Lower lobe of right lung (tissue), 2 donors: ENCODE results near the gene APOLD1. TPM values are rescaled to one million over a fixed set of nuclear protein-coding genes. Genes with fewer than 3 reads are reported as not detected.

ENCODE experiments used
- ATAC-seq, 2 donors: fragments of 200-7000 bp; cut with Tn5 transposase; one replicate each; pipeline ENCODE4 v1.9.1; 2020 to 2022; ENCODE audit warnings: mild to moderate bottlenecking in 2 of 2, moderate library complexity in 2 of 2
- DNase-seq: peaks from one replicate; pipeline ENCODE4 v3.0.0-alpha.2; 2020
- H3K27ac ChIP-seq: fragments of 200-600 bp; one replicate; pipeline ENCODE4 v1.8.0; 2022
- H3K27me3 ChIP-seq: fragments of 200-600 bp; one replicate; pipeline ENCODE4 v1.8.0; 2022; ENCODE audit warnings: low read depth
- H3K36me3 ChIP-seq: fragments of 200-600 bp; one replicate; pipeline ENCODE4 v1.8.0; 2022; ENCODE audit warnings: mild to moderate bottlenecking
- H3K4me1 ChIP-seq: fragments of 200-600 bp; one replicate; pipeline ENCODE4 v1.8.0; 2022
- H3K4me3 ChIP-seq: fragments of 200-600 bp; one replicate; pipeline ENCODE4 v1.8.0; 2022; ENCODE audit warnings: mild to moderate bottlenecking
- H3K9me3 ChIP-seq: fragments of 200-600 bp; one replicate; pipeline ENCODE4 v1.8.0; 2022
- CTCF ChIP-seq: fragments of 200-600 bp; IDR thresholded peaks from one replicate; pipeline ENCODE4 v1.8.0; 2022; ENCODE audit warnings: antibody characterized with exemption, mild to moderate bottlenecking
- intact Hi-C: fragments of 100-400 bp; cut with DNase I; formaldehyde crosslinking; loops from one replicate; pipeline ENCODE4 v1.11.0; 2022
- total RNA-seq: library from RNA; stranded (reverse); fragmentation: NEBNext Ultra II Directional; extraction: Animal tissue kit (Norgen Biotek cat#: 25700); gene quantifications from one replicate; pipeline ENCODE4 v1.2.1, GENCODE V29; 2021
- donor health status: DM: no; HTN: yes; CAD: no; lungs with severe emphysema.

Gene APOLD1
- total RNA-seq, 1 donor from 2014 or later = 11.0 TPM

GRCh38 chr12:12792421-12792820 lies 7.0 kb downstream of the APOLD1 start:
- no peak for TF ChIP-seq CTCF

GRCh38 chr12:12794686-12795085 lies 9.2 kb downstream of the APOLD1 start:
- DNase-seq = no peak
- H3K4me1 ChIP-seq = no peaks in the 10 kb centered on the region
- no peak overlapping the region for H3K4me3 ChIP-seq
- TF ChIP-seq CTCF = no peak
- H3K27ac ChIP-seq = no peak overlapping the region
- H3K27me3 ChIP-seq = no peaks in the 10 kb centered on the region
- no peaks in the 10 kb centered on the region for H3K9me3 ChIP-seq
- no peaks in the 10 kb centered on the region for H3K36me3 ChIP-seq
- intact Hi-C loops = no loop called here
- ATAC-seq = no peak

More at GRCh38 chr12:12792421-12792820, 7.0 kb downstream of the APOLD1 start:
- no peaks in the 10 kb centered on the region for H3K9me3 ChIP-seq
- ATAC-seq = no peak
- H3K4me1 ChIP-seq = peaks cover 20% of the 10 kb centered on the region
- H3K4me3 ChIP-seq = no peak overlapping the region
- no peaks in the 10 kb centered on the region for H3K36me3 ChIP-seq
- intact Hi-C loops = no loop called here
- H3K27ac ChIP-seq = no peak overlapping the region
- no peak for DNase-seq
- no peaks in the 10 kb centered on the region for H3K27me3 ChIP-seq

GRCh38 chr12:12796171-12796570 lies 10.7 kb downstream of the APOLD1 start:
- no peaks in the 10 kb centered on the region for H3K27me3 ChIP-seq
- no peak for ATAC-seq
- H3K4me1 ChIP-seq = no peaks in the 10 kb centered on the region
- no peak overlapping the region for H3K4me3 ChIP-seq
- H3K9me3 ChIP-seq = no peaks in the 10 kb centered on the region
- no peak for TF ChIP-seq CTCF
- H3K27ac ChIP-seq = no peak overlapping the region
- no peaks in the 10 kb centered on the region for H3K36me3 ChIP-seq
- intact Hi-C loops = no loop called here
- no peak for DNase-seq

- H3K27me3 ChIP-seq = no peaks in the 10 kb centered on the region
- no peaks in the 10 kb centered on the region for H3K4me1 ChIP-seq
- H3K9me3 ChIP-seq = no peaks in the 10 kb centered on the region
- intact Hi-C loops = no loop called here
- no peak overlapping the region for H3K4me3 ChIP-seq
- ATAC-seq (no peak), DNase-seq (no peak)
- H3K36me3 ChIP-seq = no peaks in the 10 kb centered on the region
- no peak overlapping the region for H3K27ac ChIP-seq
- no peak for TF ChIP-seq CTCF
Observed at GRCh38 chr12:12796928-12797793, 11.7 kb downstream of the APOLD1 start.

GRCh38 chr12:12797794-12798152 lies 12.3 kb downstream of the APOLD1 start:
- H3K27ac ChIP-seq = no peak overlapping the region
- H3K4me1 ChIP-seq = peaks cover 2% of the 10 kb centered on the region
- H3K36me3 ChIP-seq = no peaks in the 10 kb centered on the region
- H3K27me3 ChIP-seq = no peaks in the 10 kb centered on the region
- H3K4me3 ChIP-seq = no peak overlapping the region
- ATAC-seq (no peak), DNase-seq (no peak)
- no peak for TF ChIP-seq CTCF
- H3K9me3 ChIP-seq = no peaks in the 10 kb centered on the region
- intact Hi-C loops = no loop called here
